Sigmoid colon (tissue), 4 donors: ENCODE results near the gene CSK.

Source experiments
- CTCF ChIP-seq, 4 experiments: fragments of 450-650 bp in 3 of 4; fragments of 200-600 bp in 1 of 4; IDR thresholded peaks; one replicate each; pipeline ENCODE4 v1.5.1; 2016 to 2019; ENCODE audit warnings: antibody characterized with exemption in 4 of 4, mild to moderate bottlenecking in 3 of 4, moderate library complexity in 2 of 4
- EP300 ChIP-seq, 4 donors: sonication (generic); formaldehyde crosslinking; IDR thresholded peaks; one replicate each; pipeline ENCODE4 v1.6.1; 2017; ENCODE audit warnings: antibody characterized with exemption in 4 of 4
- POLR2A ChIP-seq, 2 donors: fragments of 450-650 bp; IDR thresholded peaks; one replicate each; pipeline ENCODE4 v1.6.1; 2016; ENCODE audit warnings: antibody characterized with exemption in 2 of 2, mild to moderate bottlenecking in 2 of 2, moderate library complexity in 2 of 2
- POLR2AphosphoS5 ChIP-seq, 4 donors: sonication (generic); formaldehyde crosslinking; IDR thresholded peaks; one replicate each; pipeline ENCODE4 v1.6.1; 2017; ENCODE audit warnings: antibody characterized with exemption in 4 of 4

- TF ChIP-seq POLR2A (IDR thresholded peaks at IDR 0.05), result no peak
- no peak for TF ChIP-seq CTCF (IDR thresholded peaks at IDR 0.05)
- TF ChIP-seq EP300 (IDR thresholded peaks at IDR 0.05), result no peak
- TF ChIP-seq POLR2AphosphoS5 (IDR thresholded peaks at IDR 0.05), result no peak
These were observed 43.1 kb downstream of the CSK start for GRCh38 chr15:74824976-74825375.
